GF-D8 (cell line): ENCODE results near the gene ADAM12.
A peak's percentile ranks its signal among the peaks of the same experiment; 100 is the strongest.
"Not testable (repeated sequence)": the region's sequence is repeated elsewhere in the genome, so short reads cannot be mapped to it uniquely, and the experiment has no call there.

Source experiments
- DNase-seq: peaks from one replicate; lab custom pipeline; 2025; lab: John Stamatoyannopoulos, UW

The ADAM12 gene

DNA sequence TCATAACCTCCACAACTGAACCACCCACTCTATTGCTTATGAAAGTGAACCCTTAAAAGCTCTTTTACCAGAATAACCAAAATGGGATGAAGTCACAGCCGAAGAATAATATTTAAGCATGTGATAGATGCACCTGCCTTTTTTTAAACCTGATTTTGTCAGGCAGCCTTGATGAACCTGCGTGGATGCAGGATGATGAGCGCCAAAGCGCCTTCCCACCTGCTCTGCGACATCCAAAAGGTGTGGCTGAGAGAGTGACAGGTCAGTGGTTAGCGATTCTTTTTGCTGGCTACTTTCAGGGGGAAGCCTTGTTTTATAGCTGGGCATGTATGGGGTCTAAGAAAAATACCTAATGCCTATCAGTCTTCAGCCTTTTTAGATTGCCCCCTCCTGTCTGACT is 334.1 kb downstream of the ADAM12 start:
- no peak for DNase-seq

DNA sequence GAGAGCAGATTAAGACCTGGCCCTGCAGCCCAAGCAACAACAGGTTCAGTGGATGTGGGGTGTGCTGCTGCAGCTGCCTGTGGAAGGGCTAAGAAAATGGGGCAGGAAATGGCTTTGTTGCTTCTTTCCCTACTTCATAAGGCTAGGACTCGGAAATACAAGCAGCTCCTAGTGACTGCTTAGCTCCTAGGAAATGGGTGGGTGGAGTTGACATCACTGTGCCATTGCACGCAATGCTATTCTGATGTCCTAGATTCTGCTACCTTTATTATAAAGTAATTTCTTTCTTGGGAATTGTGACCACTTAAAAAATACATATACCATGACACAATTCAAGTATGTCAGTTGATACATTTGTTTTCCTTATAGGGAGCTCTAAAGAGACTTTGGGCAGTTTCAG is 336.1 kb downstream of the ADAM12 start:
- no peak for DNase-seq

DNA sequence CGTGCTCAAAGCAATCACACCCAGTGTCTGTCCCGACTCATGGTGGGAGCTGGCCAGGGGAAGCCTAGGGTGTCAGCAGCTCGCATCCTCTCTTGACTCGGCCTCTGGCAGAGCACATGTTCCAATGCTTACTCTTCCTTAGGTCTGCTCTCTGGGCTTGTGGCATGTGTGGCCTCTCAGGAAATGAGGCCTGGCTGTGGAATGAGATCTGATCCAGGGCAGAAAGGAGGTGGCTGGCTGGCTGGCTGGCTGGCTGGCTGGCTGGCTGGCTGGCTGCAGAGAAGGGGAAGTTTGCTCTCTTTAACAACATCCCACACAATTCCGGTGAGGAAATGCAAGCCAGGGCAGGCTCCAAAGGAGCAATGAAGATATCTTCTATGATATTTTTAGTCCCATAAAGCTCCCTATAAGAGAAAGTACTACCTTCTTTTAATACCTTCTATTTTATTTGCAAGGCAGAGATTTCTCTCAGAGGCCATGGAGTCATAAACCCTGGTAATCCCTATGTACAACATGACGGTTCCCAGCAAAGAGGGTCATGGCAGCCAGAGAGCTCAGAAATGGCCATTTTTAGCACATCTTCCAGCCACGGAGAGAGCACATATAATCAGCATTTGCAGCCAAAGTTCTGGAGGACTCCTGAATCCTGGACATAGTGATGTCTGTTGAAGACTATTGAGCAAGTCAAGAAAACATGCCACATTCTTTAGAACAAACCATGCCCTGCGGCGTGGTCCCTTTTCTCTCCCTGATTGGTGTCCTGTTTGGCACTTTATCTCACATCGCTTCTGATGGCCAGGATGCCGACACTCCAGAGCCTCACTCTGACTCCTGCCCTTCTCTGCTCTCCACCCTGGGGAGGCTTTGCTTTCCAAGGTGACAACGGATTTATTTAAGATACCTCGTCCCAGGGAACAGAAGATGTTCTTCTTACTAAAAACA is 338.2 kb downstream of the ADAM12 start:
- DNase-seq, result peak; percentile 38

DNA sequence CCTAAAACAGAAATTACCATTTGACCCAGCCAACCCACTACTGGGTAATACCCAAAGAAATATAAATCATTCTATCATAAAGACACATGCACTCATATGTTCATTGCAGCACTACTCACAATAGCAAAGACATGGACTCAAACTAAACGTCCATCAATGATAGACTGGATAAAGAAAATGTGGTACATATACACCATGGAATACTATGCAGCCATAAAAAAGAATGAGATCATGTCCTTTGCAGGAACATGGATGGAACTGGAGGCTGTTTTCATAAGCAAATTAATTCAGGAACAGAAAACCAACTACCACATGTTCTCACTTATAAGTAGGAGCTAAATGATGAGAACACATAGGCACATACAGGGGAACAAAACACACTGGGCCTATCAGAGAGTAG is 340.5 kb downstream of the ADAM12 start:
- DNase-seq, result not testable (repeated sequence)

DNA sequence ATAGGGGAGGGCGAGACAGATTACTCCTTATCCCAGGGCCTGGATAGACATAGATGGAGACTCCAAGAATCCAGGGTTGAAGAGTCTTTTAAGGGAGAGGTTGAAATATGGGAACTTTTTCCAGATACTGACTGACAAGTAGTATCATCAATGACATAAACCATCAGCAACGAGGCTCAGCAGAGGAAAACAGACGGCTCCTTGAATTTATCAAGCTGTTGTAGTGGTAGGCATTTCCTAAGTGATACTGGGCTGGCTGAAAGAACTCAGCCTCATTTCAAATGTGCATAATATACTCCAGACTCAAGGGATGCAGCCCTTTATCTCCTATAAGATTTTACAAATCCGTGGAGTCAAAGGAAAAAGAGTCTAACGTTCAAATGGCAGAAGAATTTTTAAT is 341.4 kb downstream of the ADAM12 start:
- DNase-seq, result no peak

DNA sequence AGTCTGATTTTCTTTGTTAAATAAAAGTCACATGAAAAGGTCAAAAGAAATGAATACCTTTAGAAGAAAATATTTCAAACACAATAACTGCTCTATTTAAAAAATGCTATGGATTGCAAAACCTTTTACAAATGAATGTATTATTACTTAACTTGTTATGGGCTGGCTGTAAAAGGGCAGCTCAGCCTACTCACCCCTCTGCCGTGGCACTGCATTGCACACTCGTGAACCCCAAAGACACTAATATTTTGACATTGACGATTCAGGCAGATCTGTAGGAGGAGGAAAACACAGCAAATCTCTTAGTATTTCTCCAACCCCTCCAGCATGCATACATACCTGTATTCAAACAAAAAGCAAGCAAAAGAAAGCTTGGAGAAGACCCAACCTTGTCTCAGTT is 342.4 kb downstream of the ADAM12 start:
- DNase-seq, result no peak

DNA sequence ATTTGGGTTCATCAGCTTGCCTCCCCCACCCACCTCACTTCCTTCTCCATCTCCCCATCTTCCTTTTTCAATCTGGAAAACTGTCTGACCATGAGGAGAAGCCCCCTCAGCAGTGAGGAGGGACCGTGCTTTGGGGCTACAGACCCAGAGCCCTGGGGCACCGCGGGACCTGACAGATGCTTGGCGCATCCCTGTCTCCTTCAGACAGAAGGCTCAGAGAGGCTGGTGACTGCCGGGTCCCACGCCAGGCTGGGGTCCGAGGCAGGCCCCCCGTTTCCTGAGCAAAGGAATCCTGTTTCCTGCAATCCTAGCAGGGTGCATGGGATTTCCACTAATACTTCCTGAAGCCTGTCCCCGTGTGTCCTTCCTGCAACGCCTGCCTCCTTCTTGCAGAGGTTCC is 344.9 kb downstream of the ADAM12 start:
- DNase-seq, result no peak

DNA sequence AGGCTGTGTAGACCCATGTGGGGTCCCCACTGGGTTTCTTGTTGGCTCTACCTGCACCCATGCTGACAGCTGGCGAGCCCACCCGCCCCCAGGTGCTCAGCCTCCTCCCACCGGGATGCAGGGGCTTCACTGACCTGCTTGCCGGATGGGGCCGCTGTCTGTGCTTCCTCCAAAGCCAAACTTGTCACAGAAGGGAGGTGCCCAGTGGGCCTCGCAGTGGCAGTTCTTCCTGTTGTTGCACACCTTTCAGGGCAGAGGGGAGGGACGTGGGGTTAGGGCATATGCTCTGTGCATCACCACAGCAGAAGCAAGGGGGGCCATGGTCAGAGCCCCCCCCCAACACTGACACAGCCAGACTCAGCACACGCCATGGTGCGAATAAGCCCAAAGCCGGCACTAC is 345.4 kb downstream of the ADAM12 start:
- no peak for DNase-seq

DNA sequence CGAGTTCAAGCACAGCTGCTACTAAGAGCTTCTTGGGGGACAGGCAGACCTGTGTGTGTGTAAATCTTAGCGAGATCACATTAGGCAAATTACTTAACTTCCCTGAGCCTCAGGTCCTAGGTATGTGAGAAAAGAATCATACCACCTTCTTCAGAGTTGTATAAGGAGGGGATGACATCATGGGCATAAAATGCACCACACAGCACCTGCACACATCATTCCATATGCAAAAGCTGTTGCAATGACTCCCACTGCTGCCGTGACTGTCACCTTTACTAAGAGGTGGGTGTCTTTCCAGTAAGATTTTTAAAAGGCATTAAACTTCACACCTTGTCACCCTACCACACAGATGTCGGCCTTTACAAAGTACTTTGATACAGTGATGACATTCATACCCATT is 345.9 kb downstream of the ADAM12 start:
- DNase-seq, result no peak

DNA sequence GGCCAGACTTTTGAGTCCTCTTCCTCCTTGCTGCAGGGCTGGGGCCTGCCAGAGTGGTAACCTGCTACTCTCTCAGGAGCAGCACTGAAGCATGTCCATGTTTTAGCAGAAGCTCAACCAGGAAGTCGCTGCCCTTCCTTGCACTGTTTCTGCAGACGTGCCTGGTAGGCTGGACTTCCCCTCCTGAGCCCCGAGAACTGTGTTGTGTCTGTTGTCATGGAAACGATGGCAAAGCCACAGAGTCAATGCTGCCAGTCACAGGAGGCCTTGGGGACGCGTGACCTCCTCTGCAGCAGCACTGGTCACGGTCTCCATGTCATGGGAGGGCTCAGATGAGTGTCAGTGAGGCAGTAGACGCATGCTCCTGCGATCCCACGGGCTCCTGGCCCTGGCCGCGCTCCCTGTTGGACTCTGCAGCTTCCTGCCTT is 346.5 kb downstream of the ADAM12 start:
- peak; percentile 86 for DNase-seq

DNA sequence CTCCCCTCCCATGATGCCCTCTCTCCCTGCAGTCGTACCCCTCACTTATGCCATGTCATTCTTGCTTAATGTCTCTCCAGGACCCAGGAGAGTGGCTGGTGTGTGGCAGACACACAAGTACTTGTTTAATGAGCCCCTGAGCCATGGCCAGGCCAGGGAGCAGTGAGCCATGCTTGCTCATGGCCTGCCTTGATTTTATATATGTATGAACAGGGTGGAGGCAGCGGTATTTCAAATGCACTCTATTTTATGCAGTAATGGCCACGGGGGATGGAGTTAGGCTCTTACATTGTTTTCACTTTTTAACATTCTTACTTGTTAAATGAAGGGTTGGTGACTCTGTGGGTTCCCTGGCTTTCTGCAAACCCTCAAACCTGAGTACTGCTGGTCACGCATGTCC is 347.2 kb downstream of the ADAM12 start:
- DNase-seq, result no peak

DNA sequence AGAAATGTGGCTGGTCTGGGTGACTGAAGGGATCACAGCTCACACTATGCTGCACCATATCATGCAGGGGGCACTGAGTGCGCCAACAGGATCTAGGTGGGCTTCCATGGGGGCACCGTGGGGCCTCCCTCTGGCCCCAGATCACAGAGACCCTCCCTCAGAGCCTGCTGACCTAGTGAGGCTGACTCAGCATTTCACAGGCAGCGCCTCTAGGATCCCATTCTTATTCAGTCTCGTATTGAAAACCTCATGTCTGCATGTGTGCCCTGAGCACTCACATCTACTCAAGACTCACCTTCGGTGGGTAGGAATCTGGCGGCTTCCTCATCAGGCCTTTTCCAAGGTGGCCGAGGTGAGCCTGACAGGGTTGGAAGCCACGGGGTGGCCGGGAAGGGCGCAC is 350.3 kb downstream of the ADAM12 start:
- no peak for DNase-seq

DNA sequence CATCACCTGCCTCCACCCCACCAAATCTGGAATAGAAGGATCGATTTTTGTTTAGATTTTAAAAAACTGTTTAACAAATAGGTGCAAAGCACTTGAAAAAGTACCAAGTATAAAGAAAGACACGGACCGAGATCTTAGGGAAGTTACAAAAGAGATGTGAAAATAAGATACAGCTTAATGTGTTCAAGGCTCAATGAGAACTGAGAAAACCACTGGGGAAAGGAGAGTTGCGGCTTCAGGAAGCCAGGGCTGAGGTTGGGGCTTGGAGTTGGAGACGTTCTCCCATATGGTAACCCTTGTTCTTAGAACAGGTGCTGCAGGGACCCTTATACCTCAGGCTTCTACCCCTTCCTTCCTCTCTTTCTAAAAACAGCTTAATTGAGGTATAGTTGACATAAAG is 351.8 kb downstream of the ADAM12 start:
- no peak for DNase-seq

DNA sequence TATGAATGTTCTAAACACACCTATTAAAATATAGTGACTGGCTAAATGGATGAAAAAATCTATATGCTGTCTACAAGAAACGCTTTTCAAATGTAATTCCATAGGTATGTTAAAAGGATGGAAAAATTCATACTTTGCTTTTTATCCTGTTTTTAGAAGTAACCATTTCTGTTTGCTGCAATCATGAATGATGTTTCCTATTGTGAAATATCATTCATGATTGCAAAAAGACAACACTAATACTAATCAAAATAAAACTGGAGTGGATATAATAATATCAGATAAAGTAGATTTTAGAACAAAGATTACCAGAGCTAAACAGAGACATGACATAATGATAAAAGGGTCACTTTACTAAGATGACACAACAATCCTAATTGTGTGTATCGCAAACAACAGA is 353.7 kb downstream of the ADAM12 start:
- DNase-seq, result no peak

DNA sequence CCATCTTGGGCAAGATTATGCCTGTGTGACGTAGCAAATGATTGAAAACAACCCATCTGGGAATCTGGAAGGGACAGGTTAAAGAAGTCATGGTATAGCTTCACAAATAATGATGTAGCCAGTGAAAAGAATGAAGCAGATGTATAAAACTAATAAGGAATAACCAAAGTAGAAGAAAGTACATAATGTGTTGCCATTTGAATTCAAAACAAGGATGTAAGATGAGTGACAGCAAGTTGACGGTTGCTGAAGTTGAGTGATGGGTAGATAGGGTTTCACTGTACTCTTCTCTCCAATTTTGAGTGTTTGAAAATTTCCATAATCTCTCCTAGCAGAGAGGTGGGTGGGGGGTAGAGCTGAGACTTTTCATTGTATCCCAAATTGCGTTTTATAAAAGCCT is 358.3 kb downstream of the ADAM12 start:
- no peak for DNase-seq

DNA sequence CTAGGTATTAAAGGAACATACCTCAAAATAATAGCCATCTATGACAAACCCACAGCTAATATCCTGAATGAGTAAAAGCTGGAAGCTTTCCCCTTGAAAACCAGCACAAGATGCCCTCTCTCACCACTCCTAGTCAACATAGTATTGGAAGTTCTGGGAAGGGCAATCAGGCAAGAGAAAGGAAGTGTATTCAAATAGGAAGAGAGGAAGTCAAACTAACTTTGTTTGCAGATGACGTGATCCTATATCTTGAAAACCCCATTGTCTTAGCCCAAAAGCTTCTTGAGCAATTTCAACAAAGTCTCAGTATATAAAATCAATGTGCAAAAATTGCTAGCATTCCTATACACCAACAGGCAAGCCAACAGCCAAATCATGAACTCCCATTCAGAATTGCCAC is 360.6 kb downstream of the ADAM12 start:
- DNase-seq, result no peak

DNA sequence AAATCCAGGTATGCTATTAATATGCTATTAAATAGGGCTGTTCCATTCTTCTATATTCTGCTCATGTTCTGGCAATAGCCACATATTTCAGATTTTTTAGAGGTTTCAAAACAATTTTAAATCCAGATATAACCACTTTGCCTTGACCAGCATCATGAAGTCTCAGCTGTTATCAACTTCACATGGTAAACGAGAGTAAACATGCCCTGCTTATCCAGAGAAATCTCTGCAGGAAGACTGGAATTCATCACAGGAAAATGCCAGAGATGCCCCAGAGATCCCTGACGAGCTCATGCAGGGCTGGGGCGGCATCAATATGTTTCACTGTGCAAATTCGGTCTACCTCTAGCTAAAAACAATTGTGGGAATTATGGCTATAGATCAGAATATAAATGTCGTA is 365.4 kb downstream of the ADAM12 start:
- DNase-seq, result no peak

DNA sequence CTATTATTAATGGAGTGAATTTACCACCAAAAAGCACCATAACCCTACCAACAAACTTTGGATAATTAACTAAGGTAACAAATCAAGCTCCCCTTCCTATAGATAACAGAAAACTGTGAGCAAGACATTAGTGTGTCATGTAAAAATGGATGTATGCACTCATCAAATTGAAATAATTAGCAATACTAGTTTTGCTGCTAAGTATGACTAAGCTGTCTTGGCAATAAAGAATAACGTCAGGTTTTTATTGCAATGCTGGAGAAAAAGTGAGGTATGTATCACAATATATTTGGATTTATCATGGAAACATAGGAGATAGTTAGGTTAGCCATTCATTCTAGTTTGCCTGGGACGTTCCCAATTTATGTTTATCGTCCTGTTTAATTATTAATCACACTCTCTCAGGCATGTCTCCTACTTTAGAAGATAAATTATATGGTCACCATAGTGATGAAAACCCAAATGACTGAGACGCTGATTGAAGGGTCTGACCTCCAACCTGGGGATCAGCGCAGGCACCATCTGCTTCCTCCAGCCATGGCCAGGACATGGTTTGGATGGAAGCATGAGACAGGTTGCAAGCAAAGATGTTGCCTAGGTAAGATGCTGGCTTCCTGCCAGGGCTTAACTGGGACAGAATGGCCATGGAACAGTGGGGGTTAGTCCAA is 366.3 kb downstream of the ADAM12 start:
- DNase-seq, result no peak

DNA sequence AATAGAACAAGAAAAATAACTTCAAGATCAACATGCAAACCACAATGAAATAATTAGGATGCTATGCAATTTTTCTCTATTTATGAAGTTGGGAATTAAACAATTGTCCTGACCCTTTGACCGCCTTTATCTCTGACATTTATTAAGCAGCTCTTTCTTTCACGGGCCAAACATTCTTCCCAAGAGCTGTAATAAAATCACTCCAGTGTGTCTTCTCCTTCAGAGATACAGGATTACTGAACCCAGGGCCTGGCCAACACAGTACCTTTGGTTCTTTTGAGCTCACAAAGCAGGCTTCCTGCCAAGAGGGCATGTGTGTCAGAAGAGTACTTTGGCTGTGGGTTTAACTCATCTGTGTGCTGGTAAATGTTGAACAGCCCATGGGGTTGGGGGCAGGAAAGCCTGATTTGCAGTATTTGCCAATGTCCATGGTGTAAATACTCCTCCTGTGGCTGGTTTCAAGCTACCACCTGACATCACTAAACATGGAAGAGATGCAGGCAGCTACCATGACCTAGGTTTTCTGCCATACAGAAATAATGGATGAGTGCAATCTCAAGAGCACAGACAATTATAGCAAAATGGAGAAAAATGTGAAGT is 370.2 kb downstream of the ADAM12 start:
- no peak for DNase-seq

DNA sequence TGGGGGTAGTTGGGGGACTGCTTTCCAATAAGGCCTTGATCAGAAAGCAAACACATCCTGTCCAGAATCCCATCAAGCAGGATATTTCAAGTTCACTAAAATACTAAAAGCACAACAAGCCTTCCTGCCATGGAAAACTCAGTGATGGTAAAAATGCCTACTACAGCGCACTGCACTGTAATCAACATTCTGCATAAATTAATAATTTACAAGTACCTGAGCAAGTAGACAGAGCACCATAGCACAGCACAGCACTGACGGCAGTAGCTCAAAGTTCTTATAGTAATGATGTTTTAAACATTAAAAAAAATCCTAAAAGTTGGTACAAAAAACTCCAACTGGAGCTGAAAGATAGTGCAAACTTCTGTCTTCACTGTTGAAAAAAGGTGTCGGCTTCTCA is 371.4 kb downstream of the ADAM12 start:
- DNase-seq, result no peak

DNA sequence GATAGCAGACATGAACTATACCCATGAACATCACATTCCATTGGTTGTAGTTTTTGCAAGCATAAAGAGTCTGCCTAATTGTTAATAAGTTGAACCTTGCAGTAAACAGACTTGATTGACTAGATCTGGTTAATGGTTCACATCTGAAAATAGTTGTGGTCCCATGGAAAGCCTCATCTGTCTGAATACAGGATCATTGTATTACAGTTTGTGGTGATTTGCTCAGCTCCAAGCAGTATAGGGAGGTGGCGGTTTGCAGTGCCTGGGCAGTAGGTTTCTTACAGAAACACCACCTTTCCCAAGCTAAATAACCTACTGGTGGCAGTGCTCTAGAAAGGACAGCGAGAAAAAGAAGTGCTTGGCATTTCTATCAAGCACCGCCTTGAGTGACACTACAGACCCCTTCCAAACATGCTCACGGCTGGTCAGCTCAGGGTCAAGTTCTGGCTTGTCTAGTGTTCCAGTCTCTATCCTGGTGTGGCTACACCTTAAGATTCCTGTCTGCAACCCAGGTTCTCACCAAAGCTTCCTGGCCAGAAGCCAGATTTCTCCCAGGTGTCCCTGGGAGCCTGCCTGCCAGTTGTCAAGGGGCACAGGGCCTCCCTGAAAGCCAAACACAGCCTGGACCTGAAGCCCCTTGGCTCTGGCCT is 372.0 kb downstream of the ADAM12 start:
- DNase-seq, result no peak

DNA sequence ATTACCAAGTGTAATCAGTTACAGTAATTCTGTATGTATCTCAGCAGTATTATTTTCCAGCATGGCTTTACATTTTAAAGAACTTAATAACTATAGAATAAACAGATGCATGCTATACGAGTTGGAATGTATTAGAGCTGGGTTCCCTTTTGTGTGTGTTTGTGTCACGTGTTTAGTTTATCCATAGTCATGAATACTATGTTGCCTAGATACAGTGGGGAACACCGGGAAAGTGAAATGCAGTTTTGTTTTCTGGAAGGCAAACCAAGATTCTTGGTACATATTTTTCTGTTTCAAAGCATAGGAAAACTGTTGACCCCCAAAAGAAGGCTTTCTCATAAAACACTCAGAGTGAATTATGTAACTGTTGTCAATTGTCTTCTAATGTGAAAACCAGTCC is 372.9 kb downstream of the ADAM12 start:
- DNase-seq, result no peak

DNA sequence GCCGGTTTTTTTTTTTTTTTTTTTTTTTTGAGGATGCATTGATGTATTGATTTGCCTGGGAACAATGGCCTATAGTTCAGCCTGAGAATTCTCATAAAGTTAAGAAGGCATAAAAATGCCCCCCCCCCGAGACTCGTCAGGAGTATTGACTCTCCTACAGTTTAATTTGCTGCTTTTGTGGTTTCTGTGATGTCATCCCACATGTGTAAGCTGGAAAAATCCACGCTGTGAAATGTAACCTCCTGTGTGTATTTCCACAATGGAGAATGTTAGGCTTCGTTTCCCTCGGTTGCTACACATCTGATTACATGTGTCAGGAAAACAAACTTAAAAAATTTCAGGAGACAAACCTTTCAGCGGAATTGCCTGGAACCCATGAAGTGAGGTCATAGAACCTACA is 374.0 kb downstream of the ADAM12 start:
- DNase-seq, result no peak
